B cell (primary cell): ENCODE measurements around the gene CRTC1. TPM values are rescaled to one million over a fixed set of nuclear protein-coding genes. Genes with fewer than 3 reads are reported as not detected.

Source experiments
- ATAC-seq: fragments of 200-7000 bp; cut with Tn5 transposase; one replicate; pipeline ENCODE4 v1.10.0; 2021; ENCODE audit warnings: low read depth, mild to moderate bottlenecking, moderate number of reproducible peaks, moderate library complexity
- CTCF ChIA-PET: fragments of 350-600 bp; sonication (Branson Sonifier 250); formaldehyde crosslinking; loops from one replicate; lab custom pipeline; 2021; ENCODE audit warnings: antibody characterized with exemption, inconsistent platforms; lab: Charles Lee
- POLR2A ChIA-PET: fragments of 350-600 bp; sonication (Branson Sonifier 250); formaldehyde crosslinking; loops from one replicate; lab custom pipeline; 2021; ENCODE audit warnings: antibody characterized with exemption; lab: Charles Lee
- DNase-seq: peaks from one replicate; pipeline ENCODE4 v3.0.0; 2013
- H2AFZ ChIP-seq: 2 replicates; pipeline ENCODE4 v1.6.1; 2012; ENCODE audit warnings: mild to moderate bottlenecking, low read depth, low read length; ENCODE audit not compliant: insufficient read depth, poor library complexity, severe bottlenecking
- H3K27ac ChIP-seq, 2 donors: 1 replicate in 1 of 2; 2 replicates in 1 of 2; pipeline ENCODE4 v1.5.1; 2012 to 2013; ENCODE audit warnings: low read length in 2 of 2, mild to moderate bottlenecking in 2 of 2, moderate library complexity in 1 of 2
- H3K27me3 ChIP-seq, 4 experiments: fragments of 200-600 bp in 1 of 4; sonication (generic) in 1 of 4; replicated peaks in 1 of 4; 1 replicate in 2 of 4; 2 replicates in 2 of 4; pipeline versions ENCODE4 v1.6.1 to v1.7.0; 2013 to 2016; ENCODE audit warnings: low read length in 3 of 4, mild to moderate bottlenecking in 2 of 4, mixed read lengths in 1 of 4, moderate library complexity in 1 of 4; ENCODE audit not compliant: insufficient read depth in 4 of 4, control insufficient read depth in 3 of 4; ENCODE audit errors: control extremely low read depth in 1 of 4
- H3K36me3 ChIP-seq, 2 experiments: replicated peaks in 1 of 2; 1 replicate in 1 of 2; 2 replicates in 1 of 2; pipeline versions ENCODE4 v1.6.1 to v1.7.1; 2013; ENCODE audit warnings: low read length in 1 of 2; ENCODE audit not compliant: insufficient read depth in 2 of 2, control insufficient read depth in 1 of 2; ENCODE audit errors: control extremely low read depth in 1 of 2, extremely low read depth in 1 of 2
- H3K4me1 ChIP-seq, 2 donors: fragments of 200-600 bp in 1 of 2; sonication (generic) in 1 of 2; 1 replicate in 1 of 2; 2 replicates in 1 of 2; pipeline versions ENCODE4 v1.5.1 to v1.6.1; 2013 to 2017; ENCODE audit warnings: low read length in 2 of 2; ENCODE audit not compliant: control insufficient read depth in 2 of 2, insufficient read depth in 2 of 2
- H3K4me2 ChIP-seq: replicated peaks from 2 replicates; pipeline ENCODE3; 2012; ENCODE audit warnings: mild to moderate bottlenecking, low read depth, low read length; ENCODE audit not compliant: poor library complexity, severe bottlenecking
- H3K4me3 ChIP-seq, 5 experiments: fragments of 200-600 bp in 1 of 5; sonication (generic) in 1 of 5; 1 replicate in 3 of 5; 2 replicates in 2 of 5; pipeline versions ENCODE4 v1.5.1 to v1.7.0; 2011 to 2016; ENCODE audit warnings: low read length in 4 of 5, mild to moderate bottlenecking in 4 of 5, low read depth in 2 of 5, control low read depth in 1 of 5, moderate library complexity in 1 of 5; ENCODE audit not compliant: insufficient read depth in 1 of 5; ENCODE audit errors: control extremely low read depth in 1 of 5, extremely low read depth in 1 of 5
- H3K79me2 ChIP-seq: fragments of 200-600 bp; sonication (generic); one replicate; pipeline ENCODE4 v1.6.0; 2016; ENCODE audit warnings: low read length; ENCODE audit not compliant: control insufficient read depth, insufficient read depth
- H3K9ac ChIP-seq: fragments of 200-600 bp; sonication (generic); 2 replicates; pipeline ENCODE4 v1.6.1; 2017; ENCODE audit warnings: mild to moderate bottlenecking, low read length, moderate library complexity
- H3K9me3 ChIP-seq, 3 donors: one replicate each; pipeline versions ENCODE4 v1.6.1 to v1.7.1; 2013; ENCODE audit warnings: low read length in 2 of 3; ENCODE audit not compliant: control insufficient read depth in 2 of 3, insufficient read depth in 1 of 3; ENCODE audit errors: control extremely low read depth in 1 of 3
- H4K20me1 ChIP-seq: 2 replicates; pipeline ENCODE4 v1.6.0; 2012; ENCODE audit warnings: mild to moderate bottlenecking, low read length; ENCODE audit not compliant: insufficient read depth, control insufficient read depth, poor library complexity, severe bottlenecking
- H3K27ac Mint-ChIP-seq: one replicate; pipeline ENCODE4 v1.8.0; 2021; ENCODE audit warnings: mixed read lengths
- H3K27me3 Mint-ChIP-seq: one replicate; pipeline ENCODE4 v1.8.0; 2021; ENCODE audit warnings: mixed read lengths
- H3K4me1 Mint-ChIP-seq: one replicate; pipeline ENCODE4 v1.8.0; 2021; ENCODE audit warnings: mixed read lengths
- H3K4me3 Mint-ChIP-seq: one replicate; pipeline ENCODE4 v1.8.0; 2021; ENCODE audit warnings: mixed read lengths
- H3K9me3 Mint-ChIP-seq: one replicate; pipeline ENCODE4 v1.8.0; 2022; ENCODE audit warnings: mixed read lengths; ENCODE audit not compliant: insufficient read depth
- CTCF ChIP-seq: fragments of 200-600 bp; IDR thresholded peaks from one replicate; pipeline ENCODE4 v1.8.0; 2022; ENCODE audit warnings: antibody characterized with exemption, mild to moderate bottlenecking
- EZH2 ChIP-seq: IDR thresholded peaks from 2 replicates; pipeline ENCODE4 v1.6.1; 2012; ENCODE audit warnings: borderline replicate concordance, low read depth, mild to moderate bottlenecking, moderate library complexity, low read length; ENCODE audit not compliant: insufficient read depth, poor library complexity, severe bottlenecking
- WGBS: methylation state at CpG from one replicate; pipeline ENCODE4 v1.1.5; 2013; ENCODE audit warnings: missing lambda C conversion rate; ENCODE audit not compliant: insufficient coverage; 5-methylcytosine and 5-hydroxymethylcytosine counted together
- intact Hi-C: fragments of 100-400 bp; cut with micrococcal nuclease; formaldehyde crosslinking; loops from one replicate; pipeline ENCODE4 v1.10.0; 2022
- polyA plus RNA-seq: library from polyadenylated mRNA; depleted of rRNA; stranded (reverse); fragments of >200 nt; gene quantifications from 2 replicates; pipeline ENCODE4 v1.2.3, GENCODE V29; 2012
- total RNA-seq, 2 donors: library from RNA; stranded (reverse); fragments of 120-200 nt in 1 of 2; gene quantifications; 1 replicate in 1 of 2; 2 replicates in 1 of 2; pipeline versions ENCODE4 v1.2.3 to v1.2.4, GENCODE V29; 2013 to 2022

CRTC1 gene
- total and polyA plus RNA-seq, 2 donors (not counting 1 experiment from before 2014, with no cell fraction given): 15.9 to 30.1 TPM

- no peaks in the 10 kb centered on the region for H3K27me3 Mint-ChIP-seq
- CTCF ChIA-PET: interaction anchor here (0.6 kb wide), 1 partner anchor 261 kb away, joined by 4 read pairs; no protein-coding TSS in a partner anchor
These were observed 89.4 kb downstream of the CRTC1 start for GRCh38 chr19:18772620-18773587.

More at GRCh38 chr19:18772620-18773587, 89.4 kb downstream of the CRTC1 start:
- Histone ChIP-seq H3K4me3 (no peak overlapping the region), H2AFZ (no peak overlapping the region), H3K27me3 (no peaks in the 10 kb centered on the region), H3K9ac (no peak overlapping the region), H3K36me3 (peaks cover 0 to 8% of the 10 kb centered on the region in 2 experiments), H3K79me2 (no peaks in the 10 kb centered on the region), H3K27ac (no peak overlapping the region), H3K4me1 (no peaks in the 10 kb centered on the region), H3K9me3 (no peaks in the 10 kb centered on the region), H3K4me2 (no peak overlapping the region), H4K20me1 (no peaks in the 10 kb centered on the region)
- no peak overlapping the region for H3K27ac Mint-ChIP-seq
- H3K4me3 Mint-ChIP-seq: no peak overlapping the region
- H3K4me1 Mint-ChIP-seq: no peaks in the 10 kb centered on the region
- 88% methylated on average over 26 of the region's 27 CpGs for WGBS
- H3K9me3 Mint-ChIP-seq: no peaks in the 10 kb centered on the region
- intact Hi-C loops: no loop called here
- no peak for TF ChIP-seq CTCF
- TF ChIP-seq EZH2: no peak
- no peak for DNase-seq
- ATAC-seq: no peak
- POLR2A ChIA-PET: no interaction called here
